GM19023 (cell line): Measurements from ENCODE around the gene GNPAT.
A peak's percentile ranks its signal among the peaks of the same experiment; 100 is the strongest.

Source experiments
- ATAC-seq: cut with Tn5 transposase; IDR thresholded peaks from one replicate; pipeline ENCODE4 v1.9.1; 2021; ENCODE audit warnings: mild to moderate bottlenecking, moderate library complexity; ENCODE audit not compliant: unreplicated experiment

GNPAT gene

GRCh38 chr1:231241750-231242149, 738 bp downstream of the GNPAT start:
- ATAC-seq, result peak; percentile 27

- no peak for ATAC-seq
Measured at GRCh38 chr1:231242516-231243198, 1.6 kb downstream of the GNPAT start.

GRCh38 chr1:231248778-231249177, 7.8 kb downstream of the GNPAT start:
- no peak for ATAC-seq

- no peak for ATAC-seq
Measured at GRCh38 chr1:231252336-231252735, 11.3 kb downstream of the GNPAT start.

DNA sequence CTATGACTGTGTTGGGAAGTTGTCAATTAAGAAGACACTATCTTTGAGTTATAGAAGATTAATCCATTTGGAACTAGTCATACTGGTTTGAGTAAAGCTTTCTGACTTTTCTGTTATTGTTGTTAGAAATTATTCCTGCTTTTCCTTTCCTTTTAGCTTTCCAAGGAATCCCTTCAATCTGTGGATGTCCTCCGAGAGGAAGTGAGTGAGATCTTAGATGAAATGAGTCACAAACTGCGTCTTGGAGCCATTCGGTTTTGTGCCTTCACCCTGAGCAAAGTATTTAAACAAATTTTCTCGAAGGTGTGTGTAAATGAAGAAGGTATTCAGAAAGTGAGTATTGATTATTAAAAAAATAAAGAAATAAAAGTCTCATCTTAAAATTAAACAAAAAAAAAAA, 19.3 kb downstream of the GNPAT start:
- no peak for ATAC-seq

- no peak for ATAC-seq
Measured at GRCh38 chr1:231264642-231265041, 23.6 kb downstream of the GNPAT start.

DNA sequence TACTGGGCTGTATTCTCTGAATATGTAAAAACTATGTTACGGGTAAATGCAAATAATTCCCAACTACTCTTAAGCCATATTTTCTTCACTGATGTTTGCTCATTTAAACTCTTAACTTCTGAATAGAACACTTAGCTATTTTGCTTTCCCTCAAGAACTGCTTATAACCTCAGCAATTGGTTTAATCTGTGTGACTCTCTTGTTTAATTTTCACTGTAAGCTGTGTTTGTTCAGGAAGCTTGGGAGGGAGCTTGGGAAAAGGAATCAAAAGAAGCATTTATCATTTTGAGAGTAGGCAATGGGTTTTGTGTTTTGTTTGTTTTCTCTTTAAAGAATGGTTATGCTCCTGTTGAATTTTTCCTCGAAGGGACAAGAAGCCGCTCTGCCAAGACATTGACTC, 24.4 kb downstream of the GNPAT start:
- ATAC-seq, result no peak

DNA sequence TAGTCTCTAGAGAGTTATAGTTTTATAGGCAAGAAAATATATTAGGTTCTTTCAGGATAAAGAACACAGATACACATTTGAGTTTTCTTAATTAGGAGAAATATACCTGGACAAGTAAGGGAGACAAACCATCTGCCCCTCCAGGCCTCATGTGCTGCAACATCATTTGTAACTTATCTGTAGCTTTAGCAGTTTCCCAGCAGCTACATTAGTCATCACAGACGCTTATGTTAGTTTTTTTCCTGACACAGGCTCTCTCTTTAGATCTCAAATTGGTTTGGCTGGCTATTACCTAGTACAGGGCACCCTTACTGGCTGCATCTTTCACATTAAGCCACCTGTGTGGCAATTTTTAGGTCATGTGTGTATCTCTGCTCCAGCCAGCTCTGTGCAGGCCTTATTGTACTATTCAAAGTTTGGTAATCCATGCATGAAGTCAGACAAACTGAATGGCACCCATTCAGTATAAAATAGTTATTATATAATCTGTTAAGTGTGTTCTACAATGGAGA, 25.9 kb downstream of the GNPAT start:
- no peak for ATAC-seq

GRCh38 chr1:231272173-231272572, 31.2 kb downstream of the GNPAT start:
- ATAC-seq, result no peak

DNA sequence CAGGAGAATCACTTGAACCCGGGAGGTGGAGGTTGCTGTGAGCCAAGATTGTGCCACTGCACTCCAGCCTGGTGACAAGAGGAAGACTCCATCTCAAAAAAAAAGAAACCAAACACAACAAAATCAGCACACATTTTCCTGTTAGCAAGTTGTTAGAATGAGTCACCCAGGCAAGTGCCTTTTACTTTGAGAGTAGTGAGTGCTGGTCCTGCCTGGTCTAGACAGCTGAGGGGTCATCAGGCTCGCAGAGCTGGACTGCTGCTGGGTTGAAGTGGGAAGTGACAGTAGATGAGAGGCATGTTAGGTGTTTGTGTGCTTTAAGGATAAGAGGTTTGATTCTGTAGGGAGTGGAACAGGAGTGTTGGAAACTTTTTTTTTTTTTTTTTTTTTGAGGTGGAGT, 31.9 kb downstream of the GNPAT start:
- no peak for ATAC-seq

GRCh38 chr1:231274119-231274825, 33.3 kb downstream of the GNPAT start:
- no peak for ATAC-seq

DNA sequence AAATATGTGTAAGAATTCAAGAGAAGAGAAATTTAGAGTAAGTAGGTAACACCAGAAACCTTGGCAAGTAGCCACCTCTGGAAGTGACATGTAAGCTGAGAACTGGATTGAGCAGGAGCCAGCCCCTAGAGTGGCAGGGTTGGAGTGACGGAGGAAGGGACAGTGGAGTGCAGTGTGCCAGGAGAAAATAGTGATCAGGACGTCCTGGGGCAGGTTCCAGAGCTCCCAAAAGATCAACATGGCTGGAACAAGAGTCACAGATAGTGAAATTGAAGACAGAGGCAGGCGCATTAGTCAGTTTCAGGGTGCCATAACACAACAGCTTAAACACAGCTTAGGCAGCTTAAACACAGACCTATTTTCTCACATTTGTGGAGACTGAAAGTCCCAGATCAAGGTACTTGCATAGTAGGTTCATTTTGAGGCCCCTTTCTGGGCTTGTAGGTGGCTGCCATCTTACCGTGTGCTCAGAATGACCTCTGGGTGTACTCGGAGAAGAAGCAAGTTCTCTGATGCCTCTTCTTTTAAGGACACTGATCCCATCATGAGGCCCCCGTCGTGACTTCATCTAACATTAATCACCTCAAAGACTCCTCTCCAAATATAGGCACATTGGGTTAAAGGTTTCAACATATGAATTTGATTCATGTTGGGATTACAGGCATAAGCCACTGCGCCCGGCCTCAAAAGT, 37.2 kb downstream of the GNPAT start:
- no peak for ATAC-seq

DNA sequence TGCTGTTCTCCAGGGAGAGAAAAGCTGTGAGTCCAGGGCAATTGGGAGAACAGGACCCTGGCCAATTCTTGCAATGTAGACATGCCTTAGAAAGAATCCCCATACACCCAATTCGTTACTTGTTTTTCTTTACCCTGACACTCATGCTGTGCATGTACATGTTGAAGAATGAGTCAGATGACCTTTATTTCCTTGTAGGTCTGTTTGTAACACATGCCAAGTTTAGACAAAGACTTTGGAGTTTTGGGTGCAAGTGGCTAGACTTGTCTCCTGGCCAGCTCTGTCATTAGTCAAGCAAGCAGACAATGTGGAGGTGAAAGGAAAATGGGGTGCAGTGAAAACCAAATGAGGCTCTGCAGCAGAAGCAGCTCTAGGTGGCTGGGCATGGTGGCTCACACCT, 38.1 kb downstream of the GNPAT start:
- no peak for ATAC-seq

DNA sequence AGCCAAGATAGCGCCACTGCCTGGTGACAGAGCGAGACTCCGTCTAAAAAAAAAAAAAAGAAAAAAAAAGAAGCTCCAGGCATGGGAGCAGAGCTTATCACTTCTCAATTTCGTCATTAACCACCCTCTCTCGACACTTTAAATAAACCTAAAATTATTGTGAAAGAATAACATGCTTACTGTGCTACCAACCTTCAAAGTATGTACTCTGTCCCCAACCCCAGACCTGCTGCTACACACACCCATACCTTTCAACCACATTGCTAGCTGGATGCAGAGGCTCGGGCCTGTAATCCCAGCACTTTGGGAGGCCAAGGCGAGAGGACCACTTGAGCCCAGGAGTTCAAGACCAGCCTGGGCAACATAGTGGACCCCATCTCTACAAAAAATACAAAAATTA, 38.7 kb downstream of the GNPAT start:
- ATAC-seq, result no peak

DNA sequence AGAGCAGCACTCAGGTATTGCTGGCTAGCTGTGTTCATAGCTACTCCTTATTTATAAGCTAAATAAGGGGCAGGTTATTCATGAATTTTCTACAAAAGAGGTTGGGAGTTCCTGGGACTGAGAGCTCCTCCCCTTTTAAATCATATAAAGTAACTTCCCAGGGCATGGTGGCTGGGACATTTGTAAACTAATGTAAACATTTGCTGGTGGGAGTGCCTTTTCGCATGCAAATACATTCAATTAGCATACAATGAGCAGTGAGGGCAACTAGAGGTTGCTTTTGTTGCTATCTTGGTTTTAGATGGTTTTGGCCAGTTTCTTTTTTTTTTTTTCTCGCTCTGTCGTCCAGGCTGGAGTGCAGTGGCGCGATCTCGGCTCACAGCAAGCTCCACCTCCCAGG, 43.4 kb downstream of the GNPAT start:
- no peak for ATAC-seq

DNA sequence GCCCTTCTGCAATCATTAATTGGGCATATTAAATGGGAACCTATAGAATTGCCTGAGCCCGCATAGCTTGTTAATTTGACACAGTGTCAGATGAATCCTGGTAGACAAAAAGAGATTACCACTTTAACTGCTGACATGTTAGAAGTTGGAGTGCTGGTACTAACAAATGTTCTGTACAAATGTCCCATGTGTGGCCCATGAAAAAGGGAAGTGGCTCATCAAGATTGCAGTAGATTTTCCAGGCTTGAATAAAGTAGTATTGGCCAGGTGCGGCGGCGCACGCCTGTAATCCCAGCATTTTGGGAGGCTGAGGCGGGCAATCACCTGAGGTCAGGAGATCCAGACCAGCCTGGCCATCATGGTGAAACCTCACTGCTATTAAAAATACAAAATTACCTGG, 45.6 kb downstream of the GNPAT start:
- ATAC-seq, result no peak

- no peak for ATAC-seq
Measured at GRCh38 chr1:231295938-231296337, 54.9 kb downstream of the GNPAT start.

- no peak for ATAC-seq
Measured at GRCh38 chr1:231301990-231302389, 61.0 kb downstream of the GNPAT start.

GRCh38 chr1:231310391-231310934, 69.5 kb downstream of the GNPAT start:
- ATAC-seq, result no peak

DNA sequence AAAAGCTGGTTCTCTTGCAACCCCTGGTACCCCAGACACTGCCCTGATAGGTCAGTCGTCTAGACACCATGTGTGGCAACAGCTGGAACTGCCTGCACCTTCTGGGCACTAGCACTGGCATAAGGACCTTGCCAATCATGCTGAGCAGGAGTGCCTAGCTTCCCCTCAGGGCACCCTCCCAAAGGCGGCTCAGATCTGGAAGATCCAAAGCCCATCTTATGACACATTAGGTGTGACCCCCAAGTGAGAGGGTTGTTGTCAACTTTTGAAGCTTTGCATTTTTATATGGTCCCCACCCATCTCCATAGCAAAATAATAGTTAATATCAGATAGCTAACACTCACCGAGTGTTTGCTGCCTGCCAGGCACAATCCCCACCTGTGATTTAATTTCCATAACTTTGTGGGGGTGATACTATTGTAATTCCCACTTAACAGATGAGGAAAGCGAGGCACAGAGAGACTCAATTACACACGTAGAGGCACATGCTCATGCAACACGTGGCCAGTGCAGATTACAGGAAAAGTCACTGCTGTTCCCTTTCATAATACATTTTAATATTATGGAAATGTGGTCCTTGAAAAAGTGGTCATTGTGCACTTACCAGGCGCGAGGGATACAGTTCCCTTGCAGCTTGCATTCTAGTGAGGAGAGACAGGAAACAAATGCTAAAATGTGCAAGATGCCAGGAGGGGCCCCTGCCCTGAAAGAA, 70.9 kb downstream of the GNPAT start:
- ATAC-seq, result no peak

- no peak for ATAC-seq
Measured at GRCh38 chr1:231312432-231312788, 71.4 kb downstream of the GNPAT start.
